Small intestine (tissue), 16 donors: ENCODE measurements around the gene AHI1. TPM values are rescaled to one million over a fixed set of nuclear protein-coding genes. Genes with fewer than 3 reads are reported as not detected.

ENCODE experiments used
- DNase-seq, 2 donors: peaks; one replicate each; pipeline versions ENCODE4 v3.0.0 to v3.0.0-alpha.2; 2013
- FAIRE-seq: peaks from 2 replicates; lab custom pipeline; 2012; peaks lifted over from hg19 to GRCh38; lab: Jason Lieb, UNC
- H3K27ac ChIP-seq, 3 donors: one replicate each; pipeline ENCODE4 v1.5.1; 2013; ENCODE audit warnings: low read length in 2 of 3, mild to moderate bottlenecking in 2 of 3, control low read depth in 1 of 3, inconsistent platforms in 1 of 3, low read depth in 1 of 3, moderate library complexity in 1 of 3
- H3K27me3 ChIP-seq, 3 donors: one replicate each; pipeline ENCODE4 v1.6.1; 2013; ENCODE audit warnings: low read length in 3 of 3, inconsistent platforms in 1 of 3; ENCODE audit not compliant: control insufficient read depth in 3 of 3, insufficient read depth in 3 of 3
- H3K36me3 ChIP-seq, 3 donors: one replicate each; pipeline ENCODE4 v1.6.1; 2013; ENCODE audit warnings: low read length in 3 of 3, inconsistent platforms in 1 of 3, low read depth in 1 of 3, mild to moderate bottlenecking in 1 of 3, moderate library complexity in 1 of 3; ENCODE audit not compliant: control insufficient read depth in 3 of 3, insufficient read depth in 2 of 3
- H3K4me1 ChIP-seq, 3 donors: one replicate each; pipeline ENCODE4 v1.6.1; 2013; ENCODE audit warnings: low read length in 2 of 3, inconsistent platforms in 1 of 3, low read depth in 1 of 3, mild to moderate bottlenecking in 1 of 3, moderate library complexity in 1 of 3; ENCODE audit not compliant: control insufficient read depth in 3 of 3, insufficient read depth in 2 of 3
- H3K4me3 ChIP-seq, 3 donors: one replicate each; pipeline ENCODE4 v1.5.1; 2013; ENCODE audit warnings: low read length in 3 of 3, control low read depth in 1 of 3, inconsistent platforms in 1 of 3, low read depth in 1 of 3, mild to moderate bottlenecking in 1 of 3, moderate library complexity in 1 of 3
- H3K9me3 ChIP-seq, 2 donors: one replicate each; pipeline ENCODE4 v1.6.1; 2013; ENCODE audit warnings: low read depth in 1 of 2, low read length in 1 of 2; ENCODE audit not compliant: control insufficient read depth in 2 of 2, insufficient read depth in 1 of 2
- WGBS, 3 donors: extraction: QIAGEN DNeasy Blood & Tissue Kit; methylation state at CpG; one replicate each; pipeline ENCODE4 v1.1.7; 2013; 5-methylcytosine and 5-hydroxymethylcytosine counted together
- long read RNA-seq, 10 donors: transcript quantifications; one replicate each; lab custom pipeline, GENCODE V29; 2026
- polyA plus RNA-seq, 4 donors: library from polyadenylated mRNA; stranded (reverse) in 3 of 4; unstranded in 1 of 4; fragments of 200-250 nt in 3 of 4; fragments of 120-200 nt in 1 of 4; gene quantifications; one replicate each; pipeline versions ENCODE4 v1.2.1 to v1.2.3, GENCODE V29; 2013
- donor health status: healthy with polysubstance abuse.
- donor health status: control.
- donor health status: control.
- donor health status: Bipolar disorder and iron deficiency.
- donor health status: healthy.

Gene AHI1
- 10 to 100 TPM in 1 of 4 donors, 1 to 10 TPM in 3; 1.1 to 20.2 (median 5.0) TPM for polyA plus RNA-seq
- long read RNA-seq, donor 1, partial matches to known transcripts: 0 of 4 reads
- long read RNA-seq, donor 1, other reads (novel, unspliced or antisense): 0 of 4 reads
- long read RNA-seq, donor 2: 0 reads
- long read RNA-seq, donor 3, partial matches to known transcripts: 0 of 4 reads
- long read RNA-seq, donor 3, other reads (novel, unspliced or antisense): 0 of 4 reads
- long read RNA-seq, donor 4: 0 reads
- long read RNA-seq, donor 5, partial matches to known transcripts: 0 of 1 reads
- long read RNA-seq, donor 5, other reads (novel, unspliced or antisense): 0 of 1 reads
- long read RNA-seq, donor 6, partial matches to known transcripts: 0 of 3 reads
- long read RNA-seq, donor 6, other reads (novel, unspliced or antisense): 0 of 3 reads
- long read RNA-seq, donor 7, partial matches to known transcripts: 0 of 2 reads
- long read RNA-seq, donor 7, other reads (novel, unspliced or antisense): 0 of 2 reads
- long read RNA-seq, donor 8, partial matches to known transcripts: 0 of 1 reads
- long read RNA-seq, donor 8, other reads (novel, unspliced or antisense): 0 of 1 reads
- long read RNA-seq, donor 9: 0 reads
- long read RNA-seq, donor 10, partial matches to known transcripts: 0 of 4 reads
- long read RNA-seq, donor 10, other reads (novel, unspliced or antisense): 0 of 4 reads

DNA sequence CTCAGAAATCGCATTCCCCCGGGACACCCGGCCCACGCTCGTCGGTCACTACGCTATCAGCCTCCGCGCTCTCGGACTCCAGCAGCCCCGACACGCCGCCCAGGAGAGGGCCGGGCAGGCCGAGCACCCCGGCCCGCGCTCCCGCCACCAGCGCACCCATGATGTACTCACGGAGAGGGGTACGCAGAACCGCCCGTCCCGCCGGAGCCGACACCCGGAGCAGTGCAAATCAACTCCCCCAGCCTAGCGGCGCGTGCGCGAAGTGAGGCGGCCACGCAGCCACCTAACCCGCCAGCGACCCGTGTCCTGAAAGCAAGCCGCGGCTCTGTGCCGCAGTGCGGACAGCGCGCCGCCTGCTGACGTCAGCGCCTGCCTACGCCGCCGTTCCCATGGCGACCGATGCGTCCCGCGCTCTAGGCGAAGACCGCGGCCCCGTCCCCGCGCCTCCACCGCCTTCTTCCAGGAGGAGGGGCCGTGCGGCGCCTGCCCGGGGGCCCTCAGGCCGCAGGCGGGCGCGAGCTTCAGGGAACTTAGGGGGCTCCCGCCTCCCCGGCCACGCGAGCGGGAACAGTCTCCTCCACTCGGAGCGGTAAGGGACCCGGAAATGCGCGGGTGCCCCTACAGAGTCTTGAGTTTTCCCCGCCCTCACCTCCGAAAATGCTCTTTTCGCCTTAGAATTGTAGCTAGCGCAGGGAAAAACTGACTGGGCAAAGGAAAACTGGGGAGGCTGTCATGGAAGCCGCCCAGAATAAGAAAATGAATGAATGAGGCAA, at the start of gene AHI1:
Gene AHI1, minus strand, starts transcription at position 329 of the 773 bp plus-strand sequence. CDS start 5,503 bp downstream, outside the sequence.
- FAIRE-seq: no peak
- H3K4me3 ChIP-seq: peak within 1 kb of the TSS; percentile 79 to 96 (median 85)
- H3K9me3 ChIP-seq: no peaks in the 10 kb centered on the region
- WGBS, 3 donors: 0% methylated on average over 60 to 85 of the region's 85 CpGs
- H3K4me1 ChIP-seq: peaks cover 0 to 7% (median 4%) of the 10 kb centered on the region in 3 donors
- DNase-seq: peak; percentile 92 to 97
- H3K27me3 ChIP-seq: no peaks in the 10 kb centered on the region
- H3K36me3 ChIP-seq: peaks cover 0 to 3% (median 0%) of the 10 kb centered on the region in 3 donors
- H3K27ac ChIP-seq: peak within 1 kb of the TSS; percentile 83 to 98 (median 97)

DNA sequence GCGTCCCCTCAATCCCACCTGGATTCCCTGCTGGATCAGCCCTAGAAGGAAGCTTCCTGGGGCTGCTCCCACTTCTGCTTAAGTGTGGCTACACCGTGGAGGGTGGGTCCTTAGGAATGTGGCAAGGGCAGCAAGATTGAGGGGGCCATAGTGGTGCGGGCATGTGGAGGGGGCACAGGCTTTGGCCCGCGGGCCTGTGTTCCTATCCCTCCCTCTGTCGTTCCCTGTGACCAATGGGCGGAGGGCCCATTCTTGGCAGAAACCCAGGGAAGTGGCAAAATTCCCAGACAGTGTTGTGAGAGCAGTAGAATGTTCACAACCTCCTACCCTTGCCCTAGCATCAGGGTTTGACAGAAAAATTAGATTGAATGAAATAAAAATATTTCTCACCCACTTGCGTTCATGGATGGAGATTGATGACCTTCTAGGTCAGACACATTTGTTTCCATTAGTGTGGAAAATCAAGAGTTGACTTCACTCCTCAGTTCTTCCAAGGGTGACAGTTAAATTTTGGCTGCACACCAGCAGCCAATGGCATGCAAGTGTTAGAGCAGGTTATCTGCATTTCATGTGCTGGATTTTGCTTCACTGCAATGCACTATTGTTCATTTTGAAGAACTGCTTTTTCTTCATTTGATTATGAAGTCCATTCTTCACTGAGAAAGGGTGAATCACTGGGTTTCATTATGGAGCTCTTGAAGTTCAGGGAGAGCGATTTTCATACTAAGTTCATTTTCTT, 49.3 kb upstream of the AHI1 start:
- 72 to 83% (median 75%) methylated on average over 9 of the region's 9 CpGs for WGBS, 3 donors

DNA sequence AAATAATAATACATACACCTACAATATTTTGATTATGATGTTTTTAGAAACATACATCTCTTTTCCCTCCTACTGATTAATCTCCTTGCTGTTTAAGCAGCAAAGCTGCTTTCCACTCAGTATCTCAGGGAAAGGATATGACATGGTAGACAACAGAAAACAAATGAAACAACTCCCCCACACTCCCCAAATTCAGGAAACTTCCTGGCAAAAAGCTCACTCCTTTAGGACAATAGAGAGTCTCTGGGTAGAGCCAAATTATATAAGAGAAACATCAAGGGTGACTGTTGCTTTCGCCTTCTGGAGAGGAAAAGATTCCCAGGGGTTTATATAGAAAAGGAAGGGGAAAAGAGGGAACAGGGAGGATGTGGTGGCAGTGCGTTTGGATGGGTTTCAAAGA, 48.7 kb upstream of the AHI1 start:
- Histone ChIP-seq H3K27me3 (peaks cover 0 to 3% (median 0%) of the 10 kb centered on the region in 3 donors), H3K4me3 (no peak overlapping the region), H3K4me1 (no peaks in the 10 kb centered on the region), H3K9me3 (no peaks in the 10 kb centered on the region), H3K27ac (no peak overlapping the region), H3K36me3 (no peaks in the 10 kb centered on the region)
- DNase-seq (no peak), FAIRE-seq (no peak)
- 71 to 88% (median 83%) methylated on average over 2 of the region's 2 CpGs for WGBS, 3 donors

More for the DNA sequence above, 49.3 kb upstream of the AHI1 start:
- FAIRE-seq (no peak), DNase-seq (no peak)
- Histone ChIP-seq H3K27ac (no peak overlapping the region), H3K9me3 (no peaks in the 10 kb centered on the region), H3K4me3 (no peak overlapping the region), H3K4me1 (no peaks in the 10 kb centered on the region), H3K36me3 (no peaks in the 10 kb centered on the region), H3K27me3 (no peaks in the 10 kb centered on the region)

DNA sequence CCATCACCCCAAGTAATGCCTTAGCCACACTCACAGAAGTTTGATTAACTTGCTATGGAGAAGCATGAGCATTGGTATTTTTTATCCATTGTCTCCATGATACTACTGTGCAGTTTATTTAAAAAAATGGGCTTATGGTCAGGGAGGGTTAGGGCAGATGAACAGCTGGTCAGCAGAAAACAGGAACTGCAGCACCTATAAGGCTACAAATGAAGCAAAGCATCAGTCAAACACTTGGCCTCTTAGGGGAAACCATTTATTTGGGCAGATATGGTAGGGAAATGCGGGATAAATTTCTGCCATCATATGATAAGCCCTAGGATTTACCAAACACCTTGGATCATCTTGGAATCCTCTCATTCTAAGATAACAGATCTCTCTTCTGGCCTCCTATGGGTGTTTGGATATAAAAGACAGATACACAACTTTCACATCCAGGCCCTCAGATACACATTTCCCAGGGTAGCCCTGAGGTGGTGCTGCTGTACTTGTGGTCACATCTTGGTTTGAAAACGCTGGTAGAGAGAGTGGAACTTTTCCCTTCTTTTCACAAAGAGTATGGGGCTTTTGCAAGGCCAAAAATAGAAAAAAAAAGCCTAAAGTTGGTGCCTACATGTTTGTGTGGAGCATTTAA, 42.8 kb upstream of the AHI1 start:
- FAIRE-seq (no peak), DNase-seq (no peak)
- 58 to 66% (median 61%) methylated on average over 2 of the region's 2 CpGs for WGBS, 3 donors

DNA sequence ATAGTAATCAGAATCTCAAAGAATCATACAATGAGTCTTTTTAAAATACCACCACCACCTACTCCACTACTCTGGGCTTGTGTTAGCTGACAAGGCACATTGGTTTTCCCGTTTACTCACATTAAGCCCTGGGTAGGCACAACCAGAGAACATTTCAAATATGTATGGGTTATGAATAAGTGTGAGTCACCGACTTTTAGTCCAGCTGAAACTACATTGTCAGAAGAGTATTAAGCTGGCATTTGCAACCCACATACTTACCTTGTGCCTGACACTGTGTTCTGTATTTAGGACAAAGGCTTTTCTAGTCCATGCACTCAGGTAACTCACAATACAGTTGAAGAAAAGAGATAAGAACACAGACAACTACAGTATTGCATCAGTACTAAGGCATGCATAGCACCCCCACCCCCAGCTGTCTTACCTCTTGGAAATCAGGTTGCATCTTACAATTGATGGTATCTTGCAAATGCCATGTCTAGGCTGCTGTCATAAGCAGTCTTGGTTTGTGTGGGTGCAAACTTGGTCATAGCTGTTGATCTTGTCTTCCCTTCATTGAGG, 40.3 kb upstream of the AHI1 start:
- H3K36me3 ChIP-seq: no peaks in the 10 kb centered on the region
- WGBS, 3 donors: 49 to 70% (median 62%) methylated on average over 2 of the region's 2 CpGs
- FAIRE-seq (no peak), DNase-seq (no peak)
- H3K4me1 ChIP-seq: no peaks in the 10 kb centered on the region
- no peak overlapping the region for H3K27ac ChIP-seq
- H3K27me3 ChIP-seq: peaks cover 0 to 3% (median 0%) of the 10 kb centered on the region in 3 donors
- H3K9me3 ChIP-seq: peaks cover 0 to 2% of the 10 kb centered on the region in 2 donors
- no peak overlapping the region for H3K4me3 ChIP-seq

More for the DNA sequence above, 42.8 kb upstream of the AHI1 start:
- no peaks in the 10 kb centered on the region for H3K4me1 ChIP-seq
- no peaks in the 10 kb centered on the region for H3K36me3 ChIP-seq
- H3K27ac ChIP-seq: no peak overlapping the region
- peaks cover 0 to 3% (median 0%) of the 10 kb centered on the region in 3 donors for H3K27me3 ChIP-seq
- no peaks in the 10 kb centered on the region for H3K9me3 ChIP-seq
- no peak overlapping the region for H3K4me3 ChIP-seq

DNA sequence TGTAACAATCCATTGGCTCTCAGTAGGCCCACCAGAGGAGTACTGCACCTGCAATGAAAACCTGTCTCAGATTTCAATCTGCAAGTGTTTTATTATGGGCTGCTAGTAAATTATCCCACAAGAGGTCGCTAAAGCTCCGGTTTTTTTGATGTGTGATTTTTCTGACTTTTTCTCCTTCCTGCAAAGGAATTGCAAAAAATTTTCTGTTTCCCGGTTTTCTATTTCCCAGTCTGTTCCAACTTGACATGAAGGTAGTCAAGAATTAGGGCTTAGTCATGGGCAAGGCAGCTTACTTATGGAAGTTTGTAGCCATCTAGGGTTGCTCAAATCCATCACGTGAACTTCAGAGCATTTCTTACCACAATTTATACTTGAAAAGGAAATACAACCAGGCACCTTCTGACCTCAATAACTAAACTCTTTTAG, 38.5 kb upstream of the AHI1 start:
- H3K9me3 ChIP-seq: peaks cover 0 to 3% of the 10 kb centered on the region in 2 donors
- no peaks in the 10 kb centered on the region for H3K36me3 ChIP-seq
- no peak overlapping the region for H3K4me3 ChIP-seq
- DNase-seq (peak; percentile 50 to 53), FAIRE-seq (no peak)
- no peaks in the 10 kb centered on the region for H3K27me3 ChIP-seq
- no peak overlapping the region for H3K27ac ChIP-seq
- WGBS, 3 donors: 8 to 16% (median 12%) methylated on average over 4 of the region's 4 CpGs
- H3K4me1 ChIP-seq: no peaks in the 10 kb centered on the region

DNA sequence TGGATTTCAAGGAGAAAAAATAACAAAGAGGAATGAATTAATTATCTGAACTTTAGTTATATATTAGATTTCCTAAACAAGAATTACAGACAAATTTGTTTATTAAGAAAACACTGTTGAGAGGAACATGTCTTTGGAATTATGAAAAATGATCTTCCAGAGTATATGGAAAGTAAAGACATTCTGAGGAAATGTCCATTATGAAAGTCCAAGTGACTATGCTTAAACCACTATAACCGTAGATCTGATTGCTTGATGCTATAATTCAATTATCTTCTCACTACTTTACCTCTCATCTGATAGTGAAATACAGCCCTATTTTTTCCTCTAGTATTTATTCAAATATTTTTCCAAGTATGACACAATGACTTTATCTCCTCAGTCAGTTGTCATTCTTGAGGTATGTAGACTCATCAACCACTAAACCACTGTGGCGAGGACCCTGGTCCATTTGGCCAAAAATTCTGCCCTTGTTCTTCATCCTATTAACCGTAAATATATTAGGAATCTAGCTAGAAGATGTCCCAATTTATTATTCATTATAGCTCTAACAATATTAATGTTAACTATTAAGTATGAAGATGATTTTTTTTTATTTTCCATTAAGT, 37.3 kb upstream of the AHI1 start:
- H3K4me3 ChIP-seq: no peak overlapping the region
- 78 to 85% (median 83%) methylated on average over 3 of the region's 3 CpGs for WGBS, 3 donors
- FAIRE-seq (no peak), DNase-seq (no peak)
- no peaks in the 10 kb centered on the region for H3K36me3 ChIP-seq
- H3K27me3 ChIP-seq: no peaks in the 10 kb centered on the region
- H3K4me1 ChIP-seq: no peaks in the 10 kb centered on the region
- no peak overlapping the region for H3K27ac ChIP-seq
- peaks cover 0 to 3% of the 10 kb centered on the region in 2 donors for H3K9me3 ChIP-seq
